Stimulated activated CD4-positive, alpha-beta T cell treated with anti-CD3 and anti-CD28 coated beads, Interleukin-12 subunit alpha, Interleukin-12 subunit beta, amount 100 ng/mL, for 4 hours (primary cell): Measurements from ENCODE around the gene DLST.
A peak's percentile ranks its signal among the peaks of the same experiment; 100 is the strongest.

Experiments used
- DNase-seq: peaks from one replicate; pipeline ENCODE4 v3.0.0-alpha.2; 2020

Gene DLST

DNA sequence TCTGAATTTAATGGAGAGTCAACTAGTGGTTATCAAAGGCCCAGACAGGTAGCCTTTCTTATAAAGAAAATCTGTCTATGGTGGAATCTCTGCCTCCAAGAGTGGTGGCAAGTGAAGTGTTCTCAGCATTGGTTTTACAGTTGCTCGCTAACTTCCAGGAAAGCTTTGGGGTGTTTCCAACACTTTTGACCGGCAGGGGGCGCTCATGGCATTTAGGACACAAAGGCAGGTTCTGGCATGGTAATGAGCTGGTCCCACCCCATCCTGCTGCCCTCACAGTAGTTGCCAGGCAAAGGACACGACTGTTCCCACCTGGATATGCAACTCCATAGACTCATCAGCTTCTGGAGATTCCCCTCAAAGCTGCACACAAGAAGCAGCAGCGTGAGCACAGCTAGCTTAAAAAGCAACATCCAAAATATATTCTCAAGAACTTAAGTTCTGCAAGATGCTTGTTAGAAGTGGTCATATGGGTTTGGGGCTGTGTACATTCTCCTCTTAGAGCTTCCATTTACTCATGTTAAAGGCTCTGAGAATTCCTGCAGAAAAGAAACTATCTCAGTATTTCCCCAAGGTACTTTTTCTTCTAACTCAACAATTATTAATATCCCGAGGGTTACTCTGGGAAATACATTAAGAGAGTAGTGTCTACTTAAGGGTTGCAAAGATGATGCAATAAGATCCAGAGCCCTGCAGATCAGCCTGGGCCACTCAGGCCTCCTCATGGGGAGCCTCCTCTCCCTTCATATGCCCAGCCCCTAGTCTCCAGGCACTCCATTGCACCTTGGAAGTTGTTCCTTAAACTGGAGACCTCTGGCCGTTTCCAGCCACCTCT is 20.6 kb upstream of the DLST start:
- peak; percentile 94 for DNase-seq

DNA sequence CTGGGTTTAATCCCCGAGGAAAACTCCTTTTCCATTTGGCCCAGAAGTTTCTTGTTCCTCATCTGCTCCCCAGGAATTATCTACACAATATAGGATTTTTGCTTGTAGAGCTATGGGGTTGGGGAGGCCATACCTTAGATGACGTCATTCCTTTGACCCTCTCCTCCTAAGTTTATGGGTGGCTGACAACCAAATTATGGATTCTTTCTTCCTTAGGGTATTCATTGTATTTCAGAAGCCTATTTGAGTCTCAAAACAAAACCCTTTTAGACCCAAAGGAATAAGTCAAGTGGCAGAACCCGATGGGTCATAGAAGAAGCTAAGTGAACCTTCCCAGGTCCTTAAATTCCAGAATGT is 20.0 kb upstream of the DLST start:
- DNase-seq = no peak

DNA sequence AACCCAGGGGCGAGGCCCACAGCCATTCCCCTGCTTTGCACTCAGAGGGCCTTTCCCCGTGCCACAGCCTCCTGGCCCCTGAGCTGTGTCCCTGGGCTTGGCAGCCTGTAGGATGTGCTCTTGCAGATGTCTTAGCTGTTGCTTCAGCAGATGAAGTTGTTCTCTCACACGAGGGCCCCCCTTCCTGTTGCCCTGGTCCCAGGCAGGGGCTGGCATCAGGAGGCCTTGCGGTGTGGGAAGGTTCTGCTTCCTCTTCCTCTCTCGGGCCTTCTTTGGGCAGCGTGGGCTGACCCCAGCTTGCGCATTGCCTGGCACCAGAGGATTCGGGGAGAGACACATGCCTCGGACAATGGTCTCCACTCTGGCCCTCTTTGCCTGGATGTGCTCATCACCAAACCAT is 18.4 kb upstream of the DLST start:
- no peak for DNase-seq

DNA sequence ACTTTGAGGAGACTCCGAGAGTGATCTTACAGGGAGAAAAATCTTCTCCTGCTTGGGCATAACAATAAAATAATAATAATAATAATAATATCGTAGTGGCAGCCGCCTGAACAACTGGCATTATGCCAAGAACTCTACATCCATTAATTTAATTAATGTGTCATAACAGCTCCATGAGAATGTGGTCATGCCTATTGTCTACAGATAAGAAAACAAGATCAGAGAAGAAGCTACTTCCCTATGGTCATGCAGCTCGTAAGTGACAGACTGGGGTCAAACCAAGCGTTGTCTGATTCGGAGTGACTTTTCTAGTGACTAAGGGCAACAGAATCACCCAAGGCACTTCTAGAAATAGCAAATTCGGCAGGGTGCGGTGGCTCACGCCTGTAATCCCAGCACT is 17.5 kb upstream of the DLST start:
- DNase-seq = no peak

DNA sequence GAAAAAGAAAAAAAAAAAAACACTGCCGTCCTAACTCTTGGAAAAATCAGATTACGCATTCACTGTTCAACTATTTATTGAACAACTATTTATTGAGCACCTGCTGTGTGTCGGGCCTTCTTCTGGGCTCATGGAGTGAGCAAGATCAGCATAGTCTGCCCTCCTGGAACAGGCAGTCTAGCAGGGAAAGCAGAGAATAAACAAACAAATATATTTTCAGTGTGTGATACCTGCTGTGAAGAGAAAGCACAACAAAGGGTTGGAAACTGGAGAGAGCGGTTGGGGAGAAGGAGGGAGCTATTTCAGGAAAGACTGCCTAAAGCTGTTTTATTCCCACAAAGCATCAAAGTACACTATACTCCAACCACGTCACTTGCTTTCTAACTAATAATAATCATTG is 16.6 kb upstream of the DLST start:
- DNase-seq = no peak

DNA sequence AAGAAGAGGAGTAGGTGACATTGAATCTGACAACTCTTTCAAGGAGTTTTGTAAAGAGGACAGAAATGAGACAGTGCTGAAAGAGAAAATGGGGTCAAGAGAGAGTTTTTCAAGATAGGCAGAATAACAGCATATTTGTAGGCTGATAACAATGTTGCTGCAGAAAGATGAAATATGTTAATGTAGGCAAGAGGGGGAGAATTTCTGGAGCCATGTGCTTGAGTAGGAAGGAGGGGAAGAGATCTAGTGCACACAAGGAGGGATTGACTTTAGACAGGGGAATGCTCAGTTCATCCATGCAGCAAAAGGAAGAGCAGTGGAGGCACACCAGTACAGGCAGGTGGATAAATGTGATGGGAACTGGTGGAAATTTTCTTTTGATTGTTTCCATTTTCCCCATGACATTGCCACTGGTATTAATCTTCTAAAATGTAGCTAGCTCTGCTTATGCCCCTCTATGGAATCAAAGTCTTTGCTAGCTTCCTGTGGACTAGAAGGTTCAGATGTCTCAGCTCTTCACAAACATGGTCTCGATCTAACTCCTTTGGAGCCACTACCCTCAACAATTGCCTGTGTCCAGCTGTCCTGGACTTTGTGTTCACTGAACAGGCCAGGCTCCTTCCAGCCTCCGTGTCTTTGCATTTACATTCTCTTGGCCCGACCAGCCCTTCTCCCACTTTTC is 14.9 kb upstream of the DLST start:
- DNase-seq = no peak

DNA sequence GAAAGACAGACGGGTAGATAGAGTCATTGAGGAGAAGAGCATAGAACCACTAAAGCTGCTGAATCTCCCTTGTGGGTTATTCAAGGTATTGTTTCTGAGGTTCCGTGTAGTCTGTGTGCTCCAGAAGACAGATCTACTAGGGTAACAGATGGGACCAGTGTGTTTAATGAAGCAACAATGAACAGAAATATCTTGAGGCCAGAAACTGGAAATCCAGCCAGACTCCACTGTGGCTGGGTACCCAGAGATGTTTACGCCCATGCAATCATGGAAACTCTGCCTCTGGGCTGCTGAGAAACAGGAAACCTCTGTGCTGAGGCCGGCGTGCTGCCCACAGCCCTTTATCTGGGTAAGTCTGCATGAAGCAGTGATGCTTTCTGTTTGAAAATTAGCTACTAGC is 14.0 kb upstream of the DLST start:
- peak; percentile 27 for DNase-seq

DNA sequence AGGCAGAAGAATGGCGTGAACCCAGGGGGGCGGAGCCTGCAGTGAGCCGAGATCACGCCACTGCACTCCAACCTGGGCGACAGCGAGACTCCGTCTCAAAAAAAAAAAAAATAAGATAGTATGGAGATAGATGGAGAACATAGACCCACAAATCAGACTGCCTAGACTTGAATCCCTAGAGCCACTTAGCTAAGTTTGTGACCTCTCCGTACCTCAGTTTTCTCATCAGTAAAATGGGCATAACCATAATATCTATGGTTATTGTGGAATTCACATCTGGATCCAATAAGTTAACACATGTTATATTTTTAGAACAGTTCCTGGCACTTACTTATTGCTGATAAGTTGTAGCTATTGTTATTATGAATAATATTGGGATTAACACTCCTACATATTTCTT is 13.0 kb upstream of the DLST start:
- no peak for DNase-seq

DNA sequence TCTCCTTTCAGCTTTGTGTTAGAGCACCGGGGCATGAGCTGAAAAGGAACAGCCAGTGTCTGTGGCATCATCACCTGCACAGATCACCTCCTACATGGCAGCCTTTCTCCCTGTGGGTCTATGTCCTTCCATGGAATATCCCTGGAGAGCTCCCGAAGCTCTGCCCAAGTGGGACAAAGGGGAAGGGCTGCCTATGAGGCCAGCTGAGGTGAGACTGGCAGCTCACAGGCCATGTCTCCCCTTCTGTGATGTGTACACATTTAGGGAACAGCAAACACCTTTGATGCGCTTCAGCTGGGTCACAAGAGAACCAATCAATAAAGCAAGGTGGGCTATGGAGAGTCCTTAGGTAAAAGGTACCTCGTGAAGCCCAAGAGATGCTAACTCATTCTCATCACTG is 9.9 kb upstream of the DLST start:
- DNase-seq = no peak

DNA sequence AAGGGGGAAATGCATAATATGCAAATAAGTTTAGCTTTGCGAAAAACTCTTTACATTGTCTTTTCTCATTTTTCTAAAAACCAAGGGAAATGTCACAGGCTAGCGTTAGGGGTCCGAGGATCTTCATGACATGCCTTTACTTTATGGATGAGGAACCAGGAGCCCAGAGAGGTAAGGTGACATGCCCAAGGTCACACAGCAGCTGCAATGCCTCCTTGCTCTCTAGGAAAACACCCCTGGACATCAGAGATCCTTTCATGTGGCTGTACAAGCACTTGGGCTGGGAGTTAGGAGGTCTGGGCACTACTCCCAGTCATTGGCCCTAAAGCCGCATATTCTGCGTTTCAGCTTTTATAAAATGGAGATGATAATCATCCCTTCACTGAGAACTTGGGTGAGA is 6.5 kb upstream of the DLST start:
- no peak for DNase-seq

DNA sequence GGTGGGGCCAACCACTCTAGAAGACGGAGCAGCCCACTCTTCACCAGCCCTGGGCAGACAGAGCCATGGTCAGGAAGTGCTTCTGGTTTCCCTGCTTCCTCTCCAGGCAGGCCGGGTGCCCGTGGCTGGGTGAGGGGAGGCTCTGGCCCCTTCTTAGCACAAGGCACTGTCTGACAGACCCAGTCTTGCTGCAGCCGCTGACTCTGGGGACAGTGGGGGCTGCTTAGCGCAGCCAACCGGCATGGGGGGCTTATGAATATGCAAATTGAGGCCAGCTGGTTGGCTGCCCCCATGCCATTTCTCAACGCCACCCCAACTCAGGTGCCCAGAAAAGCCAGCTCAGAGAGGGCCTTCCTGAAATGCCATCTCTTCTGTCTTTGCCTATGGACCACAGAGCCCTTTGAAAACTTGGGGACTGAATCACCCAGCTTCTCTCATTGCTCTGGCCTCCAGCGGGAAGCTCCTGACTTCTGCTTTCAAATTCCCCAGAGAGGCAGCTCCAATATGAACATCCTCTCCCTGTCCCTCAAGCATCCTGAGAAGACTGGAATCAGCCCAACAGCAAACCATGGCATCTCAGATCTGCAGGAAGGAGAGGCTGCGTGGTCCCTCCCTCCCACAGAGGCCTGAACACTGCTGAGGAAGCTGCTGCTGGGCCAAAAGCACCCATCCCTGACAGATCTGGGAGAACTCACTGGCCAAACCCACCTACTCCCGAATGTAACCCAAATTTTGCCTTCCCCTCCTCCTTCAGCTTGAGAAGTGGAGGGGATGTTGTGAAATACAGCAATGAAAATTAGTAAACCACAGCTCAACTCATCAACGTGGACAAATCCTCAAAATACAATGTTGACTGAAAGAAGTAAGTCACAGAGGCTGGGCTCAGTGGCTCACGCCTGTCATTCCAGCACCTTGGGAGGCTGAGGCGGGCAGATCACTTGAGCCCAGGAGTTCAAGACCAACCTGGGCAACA is 5.5 kb upstream of the DLST start, which contains the start of gene PROX2:
Gene PROX2 (minus strand): TSS at position 205 of the 973 bp plus-strand sequence. CDS start 12,311 bp downstream, outside the sequence.
- no peak for DNase-seq

DNA sequence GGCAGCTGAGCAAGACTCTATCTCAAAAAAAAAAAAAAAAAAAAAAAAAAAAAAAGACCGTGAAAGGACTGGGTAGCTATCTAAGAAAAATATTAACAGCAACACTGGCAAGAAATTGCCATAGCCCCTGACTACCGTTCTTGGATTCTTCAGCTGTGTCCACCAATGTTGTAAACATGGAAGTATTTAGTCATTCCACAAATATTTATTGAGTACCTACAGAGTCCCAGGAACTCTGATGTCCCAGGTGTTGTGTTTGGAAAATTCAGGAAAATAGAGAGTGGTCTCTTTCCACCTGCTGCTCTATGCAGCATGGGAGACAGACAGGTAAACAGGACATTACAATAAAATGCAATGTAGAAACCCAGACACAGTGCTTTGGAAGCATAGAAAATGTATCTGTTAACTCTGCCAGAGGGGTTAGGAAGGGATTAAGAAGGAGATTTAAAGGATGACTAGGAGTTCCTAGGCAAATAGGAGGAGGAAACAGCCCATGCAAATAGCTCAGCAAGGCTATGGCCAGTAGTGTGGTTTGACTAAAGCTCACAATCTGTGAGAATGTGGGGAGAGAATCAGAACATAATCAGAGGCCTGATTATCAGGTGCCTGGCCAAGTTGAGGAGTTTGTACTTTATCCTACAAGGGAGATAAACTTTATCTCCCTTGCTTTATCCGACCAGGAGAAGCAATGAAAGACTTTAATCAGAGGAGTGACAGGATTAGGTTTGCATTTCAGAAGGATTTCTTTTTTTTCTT is 2.1 kb upstream of the DLST start:
- DNase-seq = no peak

DNA sequence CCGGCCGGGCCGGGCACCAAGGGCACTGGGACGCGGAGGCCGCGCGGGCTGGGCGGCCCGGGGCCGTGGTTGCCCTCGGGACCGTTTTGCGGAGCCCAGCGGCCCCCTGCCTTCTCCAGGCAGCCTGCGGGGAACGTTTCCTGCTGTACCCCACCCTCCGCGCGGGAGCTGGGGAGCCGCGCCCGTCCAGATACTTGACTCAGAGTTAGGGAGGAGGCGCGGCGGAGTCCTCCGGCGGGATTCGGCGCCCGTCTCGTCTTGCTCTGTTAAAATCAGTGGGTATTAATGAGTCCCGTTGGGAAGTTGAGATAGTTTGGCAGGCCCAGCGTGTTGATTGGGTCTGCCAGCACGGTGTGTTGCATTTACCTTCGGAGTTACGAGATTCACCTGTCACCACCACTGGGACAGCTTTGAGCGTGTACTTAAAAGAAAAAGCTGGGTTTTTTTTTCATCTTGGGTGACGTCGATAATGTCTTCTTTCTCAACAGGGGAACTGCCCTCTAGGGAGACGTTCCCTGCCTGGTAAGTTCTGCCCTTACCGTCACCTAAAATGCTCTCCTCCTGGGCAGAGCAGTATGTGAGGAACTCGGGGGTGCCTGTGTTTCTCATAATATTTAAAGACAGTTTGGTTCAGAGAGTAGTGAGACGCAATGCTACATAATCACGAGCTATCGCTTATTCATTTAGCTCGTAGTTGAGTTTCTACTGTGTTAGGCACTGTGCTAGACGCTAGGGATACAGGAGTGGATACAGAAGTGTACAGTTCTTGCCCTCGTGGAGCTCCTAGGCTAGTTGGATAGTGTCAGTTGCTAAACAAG is 596 bp downstream of the DLST start:
- peak; percentile 43 for DNase-seq

DNA sequence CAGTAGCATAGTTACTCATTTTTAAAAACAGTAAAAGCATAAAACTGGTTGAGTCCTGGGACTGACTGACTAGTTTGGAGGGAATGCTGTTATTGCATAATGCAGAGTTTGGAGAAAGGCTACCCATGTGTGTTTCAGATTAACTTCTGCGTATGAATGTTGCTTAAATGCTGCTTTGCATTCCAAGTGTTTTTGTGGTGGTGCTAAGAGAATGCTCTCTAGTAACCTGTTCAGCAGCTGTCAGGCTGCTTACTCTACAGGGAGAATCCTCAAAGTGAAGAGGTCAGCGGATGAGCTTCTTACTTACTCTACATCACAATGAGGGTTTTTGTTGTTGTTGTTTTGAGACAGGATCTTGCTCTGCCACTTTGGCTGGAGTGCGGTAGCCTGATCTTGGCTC is 4.3 kb downstream of the DLST start:
- DNase-seq = no peak

DNA sequence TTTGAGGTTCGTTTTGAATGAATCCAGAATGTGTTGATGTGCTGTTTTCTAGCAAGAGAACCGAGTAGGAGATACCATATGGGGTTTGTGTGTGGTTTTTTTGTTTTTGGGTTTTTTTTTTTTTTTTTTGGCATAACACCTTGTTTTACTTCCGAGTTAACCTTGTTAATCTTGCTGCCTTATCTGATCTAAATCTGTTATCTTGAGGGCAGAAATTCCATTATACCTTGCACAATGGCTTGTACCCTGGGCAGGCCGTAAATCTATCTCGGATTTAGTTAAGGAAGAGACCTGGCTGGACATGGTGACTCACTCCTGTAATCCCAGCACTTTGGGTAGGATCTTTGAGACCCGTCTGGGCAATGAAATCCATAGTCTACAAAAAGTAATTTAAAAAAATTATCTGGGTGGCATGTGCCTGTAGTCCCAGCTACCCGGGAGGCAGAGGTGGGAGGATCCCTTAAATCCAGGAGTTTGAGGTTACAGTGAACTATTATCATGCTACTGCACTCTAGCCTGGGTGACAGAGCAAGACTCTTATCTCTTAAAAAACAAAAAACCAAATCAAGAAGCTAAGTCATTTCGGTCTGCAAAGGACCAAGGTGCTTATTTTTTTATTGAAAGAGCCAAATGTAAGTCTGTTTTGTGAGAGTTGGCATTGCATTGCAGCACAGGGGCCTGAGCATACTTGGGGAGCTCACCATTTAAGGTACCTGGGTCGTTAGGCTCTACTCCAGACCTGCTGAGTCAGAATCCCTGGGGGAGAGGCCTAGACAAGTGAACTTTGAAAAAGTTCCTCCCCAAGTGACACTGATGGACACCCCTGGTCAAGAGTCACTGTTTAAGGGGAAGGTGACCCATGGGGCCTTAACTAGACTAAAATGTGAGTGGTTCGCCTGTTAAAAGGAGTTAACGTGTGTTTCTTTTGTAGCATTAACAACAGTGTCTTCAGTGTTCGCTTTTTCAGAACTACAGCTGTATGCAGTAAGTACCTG is 6.7 kb downstream of the DLST start:
- DNase-seq = no peak

DNA sequence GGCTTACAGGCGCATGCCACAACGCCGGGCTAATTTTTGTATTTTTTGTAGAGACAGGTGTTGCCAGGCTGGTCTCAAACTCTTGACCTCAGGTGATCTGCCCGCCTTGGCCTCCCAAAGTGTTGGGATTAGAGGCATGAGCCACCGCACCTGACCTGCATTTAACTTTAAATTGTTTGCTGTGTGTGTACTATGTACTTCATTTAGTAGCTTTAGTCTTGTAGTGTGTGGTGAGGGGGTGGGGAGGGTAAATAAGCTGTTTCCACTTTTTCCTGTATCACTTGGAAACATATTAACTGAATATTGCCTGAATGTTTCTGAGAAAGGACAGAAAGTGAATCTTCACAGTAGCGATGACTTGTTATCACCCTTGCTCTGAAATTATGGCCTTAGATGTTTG is 8.5 kb downstream of the DLST start:
- no peak for DNase-seq

DNA sequence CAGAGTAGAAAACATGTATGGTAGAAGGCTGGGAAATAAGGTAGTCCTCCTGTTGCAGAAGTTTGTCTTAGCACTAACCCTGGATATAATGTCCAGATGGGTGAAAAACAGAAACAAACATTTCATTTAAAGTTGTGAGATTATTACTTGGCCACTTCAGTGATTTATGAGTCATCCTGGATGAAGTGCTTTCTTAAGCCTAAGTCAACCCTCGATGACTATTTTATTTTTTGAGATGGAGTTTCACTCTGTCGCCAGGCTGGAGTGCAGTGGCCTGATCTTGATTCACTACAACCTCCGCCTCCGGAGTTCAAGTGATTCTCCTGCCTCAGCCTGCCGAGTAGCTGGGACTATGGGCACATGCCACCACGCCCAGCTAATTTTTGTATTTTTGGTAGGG is 10.2 kb downstream of the DLST start:
- DNase-seq = no peak

DNA sequence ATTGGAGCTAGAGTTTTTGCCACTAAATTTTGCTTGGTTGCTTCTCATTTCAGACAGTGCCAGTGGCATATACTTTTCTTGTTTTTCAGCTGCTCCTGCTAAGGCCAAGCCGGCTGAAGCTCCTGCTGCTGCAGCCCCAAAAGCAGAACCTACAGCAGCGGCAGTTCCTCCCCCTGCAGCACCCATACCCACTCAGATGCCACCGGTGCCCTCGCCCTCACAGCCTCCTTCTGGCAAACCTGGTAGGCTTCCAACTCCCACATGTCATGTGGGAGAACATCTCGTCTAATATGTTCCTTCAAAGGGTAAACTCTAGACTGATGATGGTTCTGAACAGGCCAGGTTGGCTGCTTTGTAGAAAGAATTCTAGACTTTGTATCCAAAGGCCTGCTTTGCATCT is 11.0 kb downstream of the DLST start:
- DNase-seq = no peak

DNA sequence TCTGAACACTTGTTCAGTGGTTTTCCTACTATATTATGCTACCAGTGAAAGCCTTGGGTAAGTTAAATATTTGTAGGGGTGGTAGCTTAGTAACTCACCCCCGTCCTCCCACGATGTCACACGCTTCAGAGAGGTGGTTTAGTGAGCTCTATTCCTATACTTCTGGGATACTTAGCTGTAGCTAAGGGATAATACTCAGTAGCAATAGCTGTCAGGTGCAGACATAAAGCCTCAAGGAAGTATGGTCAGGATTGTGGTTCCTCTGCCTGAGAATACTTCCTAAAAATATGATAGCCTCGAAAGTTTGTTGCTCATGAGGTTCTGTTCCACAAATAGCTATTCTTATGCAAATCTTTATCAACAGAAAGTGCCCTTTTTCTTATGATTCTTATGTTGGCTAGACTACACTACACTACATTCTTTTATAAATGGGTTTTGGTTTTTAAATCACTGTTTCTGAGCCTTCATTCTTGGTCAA is 11.9 kb downstream of the DLST start:
- DNase-seq = no peak

DNA sequence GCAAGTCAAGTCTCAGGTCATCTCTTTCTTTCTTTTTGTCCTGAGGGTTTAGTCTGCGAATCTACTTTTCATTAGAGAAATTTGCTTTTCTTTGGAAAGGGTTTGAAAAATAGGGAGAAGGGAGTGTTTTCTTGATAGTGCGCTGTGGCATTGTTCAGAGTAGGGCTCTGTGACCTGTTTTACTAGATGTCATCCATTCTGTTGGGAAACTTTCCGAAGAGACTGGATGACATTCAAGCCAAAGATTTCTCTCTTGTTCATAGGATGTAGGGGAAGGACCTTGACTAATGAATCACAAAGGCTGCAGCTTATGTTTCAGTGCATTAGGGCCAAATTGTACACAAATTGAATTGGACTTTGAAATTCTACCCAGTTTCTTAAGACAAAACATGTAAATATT is 14.7 kb downstream of the DLST start:
- DNase-seq = no peak
